HG02973 (cell line): Measurements from ENCODE around the gene QPCTL.
"Not testable (repeated sequence)": the region's sequence is repeated elsewhere in the genome, so short reads cannot be mapped to it uniquely, and the experiment has no call there.

Source experiments
- ATAC-seq: cut with Tn5 transposase; IDR thresholded peaks from one replicate; pipeline ENCODE4 v1.9.1; 2021; ENCODE audit warnings: moderate library complexity; ENCODE audit not compliant: unreplicated experiment

QPCTL gene

DNA sequence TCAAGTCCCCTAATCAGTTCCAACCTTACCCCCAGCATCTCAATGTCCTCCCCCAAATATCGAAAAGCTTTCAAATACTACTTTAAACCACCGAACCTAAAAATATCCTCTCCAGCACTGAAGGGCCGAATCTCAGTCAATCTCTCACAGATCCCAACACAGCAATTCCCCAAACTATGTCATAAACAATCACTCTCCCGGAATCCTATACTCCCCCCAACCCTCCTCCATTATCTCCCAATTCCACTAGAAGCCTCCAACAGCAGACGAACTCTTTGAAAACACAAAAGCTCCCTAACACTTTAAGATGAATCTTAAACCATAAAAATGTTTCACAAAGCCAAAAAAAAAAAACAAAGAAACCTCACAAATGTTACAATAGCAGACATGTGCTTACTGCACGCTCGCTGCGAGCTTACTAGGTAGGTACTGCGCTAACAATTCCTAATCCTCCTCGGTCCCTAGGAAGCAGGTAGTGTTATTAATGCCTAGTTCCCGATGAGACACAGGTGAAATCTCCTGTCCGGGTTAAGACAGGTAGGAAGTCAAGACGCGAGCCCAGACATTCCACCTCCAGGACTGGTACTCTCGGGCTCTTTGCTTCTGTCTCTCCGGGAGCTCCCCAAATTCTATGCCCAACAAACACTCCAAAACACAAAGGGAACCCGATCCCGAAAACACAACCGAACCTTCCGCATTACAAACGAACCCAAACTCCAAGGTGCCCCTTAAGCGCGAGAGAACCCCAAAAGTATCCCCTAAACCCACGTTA is 24.1 kb downstream of the QPCTL start:
- no peak for ATAC-seq

DNA sequence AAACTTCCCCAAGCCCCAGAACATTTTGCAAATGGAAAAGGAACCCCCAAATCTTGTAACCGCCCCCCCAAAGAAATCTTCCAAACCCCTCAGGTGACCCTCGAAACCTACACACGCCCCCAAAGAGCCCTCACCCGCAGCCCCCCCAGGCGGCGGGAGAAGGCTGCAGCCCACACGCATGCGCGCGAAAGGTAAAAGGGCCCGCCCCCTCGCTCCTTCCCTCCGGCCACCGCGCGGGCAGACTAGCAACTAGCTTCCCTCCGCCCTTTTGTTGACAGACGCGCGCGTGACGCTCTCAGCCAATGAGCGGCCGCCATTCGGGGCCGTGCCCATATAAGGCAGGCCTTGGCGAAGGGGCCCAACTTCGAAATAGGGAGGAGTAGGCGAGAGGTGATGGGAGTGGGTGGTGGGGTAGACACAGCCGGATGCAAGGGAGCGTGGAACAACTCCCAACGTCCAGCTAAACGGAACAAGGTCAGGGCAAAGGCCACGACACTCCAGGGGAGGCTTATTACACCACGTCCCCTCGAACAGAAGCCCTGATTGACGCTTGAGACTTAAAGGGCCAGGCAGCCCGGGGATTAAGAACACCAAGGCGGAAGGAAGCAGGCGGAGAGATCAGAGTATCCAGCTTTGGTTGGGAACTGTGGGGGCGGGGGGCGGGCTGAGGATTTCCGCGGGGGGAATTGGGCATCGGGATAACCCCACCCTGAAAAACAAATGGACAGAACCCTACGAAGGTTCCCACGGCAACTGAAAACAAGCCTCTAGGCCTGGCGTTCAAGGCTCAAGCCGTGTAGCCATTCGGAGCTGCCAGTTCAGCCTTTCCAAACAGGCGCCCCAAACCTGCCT is 24.9 kb downstream of the QPCTL start:
- ATAC-seq = peak; percentile 85

DNA sequence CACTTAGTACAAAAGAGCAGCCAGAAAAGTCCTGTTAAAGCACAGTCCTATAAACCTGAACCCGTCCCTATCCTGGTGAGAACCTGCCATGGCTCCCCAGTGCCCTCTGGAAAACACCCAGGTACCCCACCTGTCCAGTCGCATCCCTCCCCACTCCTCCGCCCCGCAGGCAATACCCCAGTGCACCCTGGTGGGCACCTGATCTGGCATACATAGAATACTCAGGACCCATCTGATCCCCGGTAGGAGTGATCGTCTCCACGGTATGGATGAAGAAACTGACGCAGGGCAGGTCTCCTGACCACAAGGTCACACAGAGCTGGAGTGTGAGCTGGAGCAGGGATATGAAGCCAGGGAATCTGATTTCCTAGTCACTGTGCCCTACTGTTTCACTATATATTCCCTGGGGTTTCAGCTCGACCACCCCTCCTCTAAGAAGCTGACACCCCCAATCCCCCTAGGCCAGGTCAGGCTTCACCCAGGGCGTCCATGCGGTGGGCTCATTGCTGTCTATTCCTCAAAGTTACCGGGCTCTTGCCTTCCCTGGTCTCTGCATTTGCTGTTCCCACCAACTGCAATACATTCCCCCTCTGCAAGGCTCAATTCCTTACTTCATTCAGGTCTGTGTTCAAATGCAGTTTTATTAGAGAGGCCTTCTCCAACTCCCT is 25.7 kb downstream of the QPCTL start:
- no peak for ATAC-seq

- ATAC-seq = not testable (repeated sequence)
Observed at GRCh38 chr19:45720065-45720464, 27.6 kb downstream of the QPCTL start.

- not testable (repeated sequence) for ATAC-seq
Observed at GRCh38 chr19:45728683-45729082, 36.2 kb downstream of the QPCTL start.

- no peak for ATAC-seq
Observed at GRCh38 chr19:45729800-45730290, 37.4 kb downstream of the QPCTL start.

DNA sequence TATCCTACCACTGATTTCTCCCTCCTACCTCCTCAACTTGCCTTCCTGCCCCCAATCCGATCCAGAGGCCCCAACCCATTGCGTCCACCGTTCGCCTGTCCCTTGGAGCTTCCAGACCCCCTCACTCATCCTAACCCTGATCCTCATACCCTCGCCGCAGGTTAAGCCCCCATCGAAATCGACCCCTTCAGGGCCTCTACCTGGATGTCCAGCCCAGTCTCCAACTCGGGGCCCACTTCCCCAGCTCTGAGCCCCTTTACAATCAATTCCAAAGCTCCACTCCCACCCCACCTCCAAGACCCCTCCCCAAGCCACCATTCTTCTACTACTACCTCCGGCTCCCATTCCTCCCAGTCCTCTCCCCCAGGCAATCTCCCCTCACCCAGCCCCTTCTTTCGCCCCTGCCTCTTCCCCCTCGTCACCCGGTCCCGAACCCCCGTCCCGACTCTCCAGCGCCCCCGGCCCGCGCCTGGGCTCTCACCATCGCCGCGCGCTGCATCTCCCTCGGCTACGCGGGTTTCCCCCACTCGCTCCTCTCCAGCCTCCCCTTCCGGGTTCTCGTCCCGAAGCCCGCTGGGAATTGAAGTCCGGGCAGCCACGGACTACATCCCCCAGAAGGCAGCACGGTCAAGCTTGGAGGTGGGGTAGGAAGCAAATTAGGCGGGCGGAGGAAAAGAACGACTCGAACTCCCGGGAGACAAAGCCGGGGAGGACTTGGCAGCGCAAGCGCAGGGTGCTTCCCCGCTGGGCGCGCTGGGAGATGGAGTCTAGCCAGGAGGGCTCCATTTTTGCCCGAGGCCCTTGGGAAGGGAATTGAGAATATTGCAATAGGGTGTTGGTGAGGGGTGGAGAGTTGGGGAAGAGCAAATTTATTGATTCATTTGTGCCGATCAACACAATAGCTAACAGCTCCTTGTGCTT is 38.2 kb downstream of the QPCTL start, which contains the start of gene FBXO46:
Gene FBXO46 (minus strand): TSS at position 529 of the 921 bp plus-strand sequence. CDS start 17,401 bp downstream, outside the sequence.
- peak; percentile 90 for ATAC-seq

DNA sequence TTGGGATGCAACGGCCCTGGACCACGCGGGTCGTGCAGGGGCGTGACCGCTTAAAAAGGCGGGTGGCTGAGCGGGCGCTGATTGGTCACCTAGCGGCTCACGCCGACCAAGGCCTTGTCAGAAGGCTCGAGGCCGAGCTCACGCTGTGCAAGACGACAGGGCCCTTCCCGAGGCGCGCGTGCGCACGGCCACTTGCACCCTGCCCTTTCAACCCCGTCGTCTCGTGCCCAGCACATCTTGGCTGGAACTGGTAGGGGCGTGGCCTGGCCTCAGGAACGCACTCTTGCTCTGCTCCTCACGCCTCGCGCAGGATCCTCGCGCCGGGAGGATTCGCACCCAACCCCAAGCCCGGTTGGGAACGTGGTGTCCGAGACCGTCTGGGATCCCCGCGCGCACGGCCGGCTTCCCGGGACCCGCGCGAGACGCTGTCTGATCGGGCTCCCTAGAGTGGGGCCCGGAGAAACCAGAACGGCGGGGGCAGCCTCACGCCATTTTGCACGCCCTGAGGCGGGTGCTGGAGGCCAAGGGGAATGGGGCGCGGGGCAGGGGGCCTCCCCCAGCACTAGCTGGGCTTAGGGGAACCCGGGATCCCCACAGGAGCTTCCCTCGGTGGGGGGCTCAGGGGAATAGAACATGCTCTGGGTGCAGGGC is 40.8 kb downstream of the QPCTL start, which contains the start of gene MEIOSIN:
Gene MEIOSIN (plus strand): TSS at position 280 of the 651 bp plus-strand sequence. CDS start 1,938 bp downstream, outside the sequence.
- ATAC-seq = no peak

DNA sequence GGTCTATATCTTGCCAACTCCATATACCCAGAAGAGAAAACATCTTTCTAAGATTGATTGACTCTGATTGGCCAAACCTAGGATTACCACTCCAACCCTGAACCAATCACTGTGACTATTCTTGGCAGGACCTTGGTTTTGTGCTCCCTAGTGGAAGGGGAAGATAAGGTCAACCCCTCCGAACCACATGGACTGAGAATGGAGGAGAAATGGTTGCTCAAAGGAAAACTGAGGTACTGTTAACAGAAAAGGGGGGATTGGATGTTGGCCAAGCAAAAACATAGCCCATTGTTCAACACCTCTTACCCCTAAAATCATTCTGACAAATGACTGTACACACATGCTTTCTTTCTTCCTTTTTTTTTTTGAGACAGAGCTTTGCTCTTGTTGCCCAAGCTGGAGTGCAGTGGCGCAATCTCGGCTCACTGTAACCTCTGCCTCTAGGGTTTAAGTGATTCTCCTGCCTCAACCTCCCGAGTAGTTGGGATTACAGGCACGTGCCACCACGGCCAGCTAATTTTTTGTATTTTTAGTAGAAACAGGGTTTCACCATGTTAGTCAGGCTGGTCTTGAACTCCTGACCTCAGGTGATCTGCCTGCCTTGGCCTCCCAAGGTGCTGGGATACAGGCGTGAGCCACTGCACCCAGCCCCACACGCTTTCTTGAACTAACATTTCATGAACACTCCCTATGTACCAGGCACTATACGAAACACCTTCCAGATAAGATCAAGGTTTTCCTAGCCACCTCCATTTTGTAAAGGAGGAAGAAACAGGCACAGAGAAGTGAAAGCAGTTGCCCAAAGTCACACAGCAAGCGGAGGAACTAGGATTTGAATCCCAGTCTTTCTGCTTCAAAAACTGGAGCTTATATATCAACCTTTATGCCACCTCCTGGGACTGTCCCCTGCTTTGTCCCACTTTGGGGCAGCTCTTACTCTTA is 47.3 kb downstream of the QPCTL start:
- no peak for ATAC-seq

DNA sequence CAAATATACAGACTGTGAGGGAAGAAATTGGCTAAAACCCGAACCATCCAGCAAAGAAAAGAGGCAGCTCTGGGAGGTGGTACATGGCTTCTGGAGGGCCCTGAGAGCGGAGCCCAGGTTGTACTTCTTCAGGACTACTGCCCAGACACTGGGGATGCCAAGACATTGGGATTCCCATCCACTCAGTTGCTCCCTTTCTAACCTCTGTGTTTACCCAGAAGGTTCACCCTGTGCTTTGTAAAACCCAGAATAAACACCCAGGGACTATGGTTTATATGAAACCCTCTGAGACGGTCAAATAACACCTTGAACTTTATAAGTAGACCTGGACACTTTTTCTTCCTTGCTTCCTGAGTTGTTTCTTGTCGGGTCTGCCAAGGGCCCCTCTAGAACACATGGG is 50.5 kb downstream of the QPCTL start:
- no peak for ATAC-seq

DNA sequence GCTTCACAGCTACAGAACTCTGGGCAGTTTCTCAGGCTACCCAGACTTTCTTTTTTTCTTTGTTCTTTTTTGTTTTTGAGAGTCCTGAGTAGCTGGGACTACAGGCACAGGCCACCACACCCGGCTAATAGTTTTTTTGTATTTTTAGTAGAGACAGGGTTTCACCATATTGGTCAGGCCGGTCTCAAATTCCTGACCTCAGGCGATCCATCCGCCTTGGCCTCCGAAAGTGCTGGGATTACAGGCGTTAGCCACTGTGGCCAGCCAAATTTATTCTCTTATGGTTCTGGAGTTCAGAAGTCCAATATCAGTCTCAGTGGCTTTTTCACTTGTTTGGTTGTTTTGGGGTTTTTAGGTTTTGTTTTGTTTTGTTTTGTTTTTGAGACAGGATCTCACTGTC is 53.1 kb downstream of the QPCTL start:
- no peak for ATAC-seq

DNA sequence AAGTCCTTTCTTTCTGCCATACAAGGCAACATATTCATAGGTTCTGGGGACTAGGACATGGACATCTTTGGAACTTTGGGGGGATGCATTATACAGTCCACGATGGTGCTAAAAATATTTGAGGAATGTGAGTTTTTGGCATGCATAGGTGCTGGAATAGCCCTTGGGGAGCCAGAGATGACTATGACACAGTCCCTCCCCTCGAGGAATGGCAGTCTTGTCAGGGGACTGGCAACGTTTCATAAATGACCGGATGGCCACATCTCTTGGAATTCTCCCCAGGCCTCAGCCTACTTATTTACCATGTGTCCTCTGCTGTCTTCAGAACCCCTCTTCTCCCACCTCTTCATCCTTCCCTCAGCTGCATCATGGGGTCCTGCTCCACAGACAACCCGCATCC is 54.4 kb downstream of the QPCTL start:
- no peak for ATAC-seq

DNA sequence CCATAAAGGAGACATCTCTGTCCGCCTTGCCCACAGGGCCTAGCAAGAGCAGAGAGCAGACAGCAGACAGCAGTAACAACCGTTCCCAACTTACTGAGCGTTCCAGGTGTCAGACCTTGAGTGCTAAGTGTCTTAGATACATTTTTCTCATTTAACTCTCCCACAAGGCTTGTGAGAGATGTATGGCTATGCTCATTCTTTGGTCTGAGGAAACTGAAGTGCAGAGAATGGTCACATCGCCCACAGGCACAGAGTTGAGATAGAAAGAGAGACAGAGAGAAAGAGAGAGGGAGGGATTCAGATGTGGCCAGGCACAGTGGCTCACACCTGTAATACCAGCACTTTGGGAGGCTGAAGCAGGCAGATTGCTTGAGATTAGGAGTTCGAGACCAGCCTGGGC is 55.0 kb downstream of the QPCTL start:
- no peak for ATAC-seq

- not testable (repeated sequence) for ATAC-seq
Observed at GRCh38 chr19:45751483-45751882, 59.0 kb downstream of the QPCTL start.

DNA sequence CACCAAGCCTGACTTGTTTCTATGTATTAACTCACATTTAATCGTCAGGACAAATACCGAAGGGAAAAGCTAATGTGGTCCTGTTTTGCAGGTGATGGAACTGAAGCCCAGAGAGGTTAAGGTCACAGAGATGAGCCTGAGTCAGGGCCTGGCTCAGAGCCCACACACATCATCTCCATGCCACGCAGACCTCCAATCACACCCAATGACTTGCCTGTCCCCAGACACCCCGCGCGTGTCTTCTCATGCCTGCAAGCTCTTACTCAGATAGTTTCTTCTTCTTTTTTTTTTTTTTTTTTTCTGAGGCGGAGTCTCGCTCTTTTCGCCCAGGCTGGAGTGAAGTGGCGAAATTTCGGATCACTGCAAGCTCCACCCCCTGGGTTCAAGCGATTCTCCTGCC is 60.2 kb downstream of the QPCTL start:
- ATAC-seq = no peak

DNA sequence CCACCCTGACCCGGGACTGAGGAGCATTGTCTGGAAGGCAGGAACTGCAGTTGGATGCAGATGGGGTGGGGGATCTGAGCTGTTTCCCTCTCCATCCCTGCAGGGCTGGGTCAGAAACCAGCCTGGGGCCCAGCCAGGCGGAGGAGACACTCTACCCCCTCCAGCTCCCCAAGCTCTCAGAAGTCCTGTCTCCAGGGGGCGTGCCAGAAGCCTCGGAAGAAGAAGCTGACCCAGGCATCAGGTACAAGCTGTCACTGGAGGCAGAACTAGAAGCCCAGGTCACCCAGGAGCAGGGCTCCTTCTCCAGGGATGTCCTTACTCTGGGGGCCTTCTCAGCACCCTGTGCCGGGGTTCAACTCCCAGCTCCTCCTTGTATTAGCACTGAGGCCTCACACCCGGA is 61.1 kb downstream of the QPCTL start:
- no peak for ATAC-seq
